ENCODE measurements around the gene DNAAF8. TPM values are rescaled to one million over a fixed set of nuclear protein-coding genes. Genes with fewer than 3 reads are reported as not detected.

The DNAAF8 gene
- polyA plus RNA-seq, 1 of the 3 experiments (the other 2 are of a cell fraction), result 3.1 TPM

DNA sequence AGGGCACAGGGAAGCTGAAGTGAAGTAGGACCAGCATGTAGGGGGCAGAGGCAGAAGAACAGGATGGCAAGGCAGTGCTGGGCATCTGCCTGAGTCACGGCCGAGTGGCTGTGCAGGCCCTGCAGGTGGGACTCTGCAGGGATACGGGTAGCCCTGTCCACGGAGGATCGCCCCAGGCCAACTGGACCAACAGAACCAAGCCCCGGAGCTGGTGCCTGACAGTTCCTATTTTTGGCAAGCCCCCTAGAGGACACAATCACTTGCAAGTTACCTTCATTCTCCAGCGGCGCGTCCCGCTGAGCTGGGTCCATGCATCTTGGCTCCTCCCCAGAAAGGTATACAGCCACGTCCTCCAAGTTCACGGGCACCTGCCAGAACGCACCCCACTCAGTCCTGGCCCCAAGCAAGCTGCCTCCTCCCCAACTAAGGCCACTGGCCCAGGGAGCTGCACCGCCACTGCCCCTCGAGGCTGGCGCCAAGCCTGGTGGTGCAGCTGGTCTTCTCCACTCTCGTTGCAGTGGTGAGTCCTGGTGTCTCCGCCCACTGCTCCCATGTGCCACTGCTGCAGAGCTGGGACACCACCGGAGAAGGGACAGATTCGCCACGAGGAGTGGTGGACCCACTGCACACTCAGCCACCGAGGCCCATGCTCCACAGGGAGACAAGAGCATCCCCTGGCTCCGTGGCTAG, 26.0 kb downstream of the DNAAF8 start:
- Histone ChIP-seq H3K79me2 (ENCODE audit: insufficient read depth) (peaks cover 24% of the 10 kb centered on the region), H3K27me3 (ENCODE audit: insufficient read depth) (no peaks in the 10 kb centered on the region), H3K4me1 (ENCODE audit: control insufficient read depth in 1 of 2, insufficient read depth in 2 of 2, low read depth in 1 of 2, low read length in 1 of 2) (peaks cover 0 to under 1% of the 10 kb centered on the region in 2 experiments; a peak in 1 of 4 replicates), H2AFZ (ENCODE audit: low read depth) (no peak overlapping the region), H3K9me2 (no peaks in the 10 kb centered on the region), H3K4me3 (ENCODE audit: low read depth in 2 of 2, low read length in 1 of 2) (no peak overlapping the region), H3K4me2 (no peak overlapping the region), H3F3A (replicated peaks; ENCODE audit: insufficient read depth) (peaks cover 3% of the 10 kb centered on the region), H4K20me1 (ENCODE audit: insufficient read depth) (no peaks in the 10 kb centered on the region), H3K36me3 (replicated peaks in 1 of 2; ENCODE audit: control insufficient read depth in 1 of 2, insufficient read depth in 2 of 2, low read length in 1 of 2) (peaks cover 32 to 50% of the 10 kb centered on the region in 2 experiments), H3K27ac (ENCODE audit: low read depth in 2 of 2, low read length in 1 of 2) (no peak overlapping the region), H3K9ac (no peak overlapping the region), H3K9me3 (0 out of 2 replicates have a peak, but pooled peaks cover under 1% of the 10 kb centered on the region)
- TF ChIP-seq JUND (IDR thresholded peaks at IDR 0.05) (no peak), NFIC (IDR thresholded peaks at IDR 0.05; ENCODE audit: borderline replicate concordance) (no peak)
- TF ChIP-seq, protein P1, sequence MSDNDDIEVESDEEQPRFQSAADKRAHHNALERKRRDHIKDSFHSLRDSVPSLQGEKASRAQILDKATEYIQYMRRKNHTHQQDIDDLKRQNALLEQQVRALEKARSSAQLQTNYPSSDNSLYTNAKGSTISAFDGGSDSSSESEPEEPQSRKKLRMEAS (IDR thresholded peaks at IDR 0.05; ENCODE audit: low read depth), result no peak
- ChIA-PET POLR2A (interaction anchor here (0.8 kb wide), 1 partner anchor 8 kb away, joined by 3 read pairs; no protein-coding TSS in a partner anchor), CTCF (interaction anchor here (1.4 kb wide), 1 partner anchor 9 kb away, joined by 3 read pairs; no protein-coding TSS in a partner anchor)
- 91% methylated on average over 7 of the region's 23 CpGs for WGBS (ENCODE audit: low lambda C conversion rate)
- DNase-seq, result no peak

DNA sequence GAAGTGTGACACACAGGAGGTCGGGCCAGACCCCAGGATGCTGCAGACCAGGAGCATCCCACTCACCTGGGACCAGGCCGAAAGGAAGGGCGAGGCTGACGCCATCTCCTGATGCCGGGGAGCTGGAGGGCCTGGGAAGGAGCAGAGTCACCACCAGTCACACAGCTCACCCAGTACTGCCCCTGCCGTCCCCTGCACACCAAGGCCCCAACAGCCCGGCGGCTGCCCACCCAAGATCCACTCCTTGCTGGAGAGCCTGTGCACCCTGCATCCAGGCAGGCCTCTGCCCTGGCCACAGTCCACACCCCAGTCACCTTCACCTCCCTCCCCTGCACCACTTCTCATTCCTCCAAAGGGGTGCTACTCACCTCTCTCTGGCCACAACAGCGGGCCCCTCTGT, 27.9 kb downstream of the DNAAF8 start:
- TF ChIP-seq TAF1 (IDR thresholded peaks at IDR 0.05; ENCODE audit: borderline replicate concordance, low read depth, low read length), result no peak
- TF ChIP-seq TCF12 (IDR thresholded peaks at IDR 0.05), result no peak
- TF ChIP-seq, protein P2, sequence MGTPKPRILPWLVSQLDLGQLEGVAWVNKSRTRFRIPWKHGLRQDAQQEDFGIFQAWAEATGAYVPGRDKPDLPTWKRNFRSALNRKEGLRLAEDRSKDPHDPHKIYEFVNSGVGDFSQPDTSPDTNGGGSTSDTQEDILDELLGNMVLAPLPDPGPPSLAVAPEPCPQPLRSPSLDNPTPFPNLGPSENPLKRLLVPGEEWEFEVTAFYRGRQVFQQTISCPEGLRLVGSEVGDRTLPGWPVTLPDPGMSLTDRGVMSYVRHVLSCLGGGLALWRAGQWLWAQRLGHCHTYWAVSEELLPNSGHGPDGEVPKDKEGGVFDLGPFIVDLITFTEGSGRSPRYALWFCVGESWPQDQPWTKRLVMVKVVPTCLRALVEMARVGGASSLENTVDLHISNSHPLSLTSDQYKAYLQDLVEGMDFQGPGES (IDR thresholded peaks at IDR 0.05; ENCODE audit: low read depth, low read length), result no peak
- TF ChIP-seq FOXJ3 (CRISPR knock-in tag; IDR thresholded peaks at IDR 0.05), result no peak
- no peak for TF ChIP-seq EZH2phosphoT487 (IDR thresholded peaks at IDR 0.05; ENCODE audit: borderline replicate concordance, low read depth)
- TF ChIP-seq JUND (IDR thresholded peaks at IDR 0.05), result no peak
- no peak for TF ChIP-seq GABPA (IDR thresholded peaks at IDR 0.05; ENCODE audit: low read depth)
- Histone ChIP-seq H3K4me1 (ENCODE audit: control insufficient read depth in 1 of 2, insufficient read depth in 2 of 2, low read depth in 1 of 2, low read length in 1 of 2) (peaks cover 5 to 9% of the 10 kb centered on the region in 2 experiments; a peak in 2 of 4 replicates), H3K27me3 (ENCODE audit: insufficient read depth) (no peaks in the 10 kb centered on the region), H3K79me2 (ENCODE audit: insufficient read depth) (peaks cover 40% of the 10 kb centered on the region), H3K4me3 (ENCODE audit: low read depth in 2 of 2, low read length in 1 of 2) (no peak overlapping the region), H2AFZ (ENCODE audit: low read depth) (no peak overlapping the region), H4K20me1 (ENCODE audit: insufficient read depth) (no peaks in the 10 kb centered on the region), H3K9me2 (no peaks in the 10 kb centered on the region), H3F3A (replicated peaks; ENCODE audit: insufficient read depth) (peaks cover under 1% of the 10 kb centered on the region), H3K27ac (ENCODE audit: low read depth in 2 of 2, low read length in 1 of 2) (no peak overlapping the region), H3K36me3 (replicated peaks in 1 of 2; ENCODE audit: control insufficient read depth in 1 of 2, insufficient read depth in 2 of 2, low read length in 1 of 2) (peaks cover 15 to 45% of the 10 kb centered on the region in 2 experiments), H3K4me2 (no peak overlapping the region), H3K9ac (no peak overlapping the region), H3K9me3 (no peaks in the 10 kb centered on the region)
- WGBS (ENCODE audit: low lambda C conversion rate), result 91% methylated on average over 7 of the region's 9 CpGs
- POLR2A ChIA-PET, result no interaction called here
- CTCF ChIA-PET, result interaction anchor here (1.3 kb wide), 1 partner anchor 15 kb away, joined by 3 read pairs; no protein-coding TSS in a partner anchor
- no peak for DNase-seq

DNA sequence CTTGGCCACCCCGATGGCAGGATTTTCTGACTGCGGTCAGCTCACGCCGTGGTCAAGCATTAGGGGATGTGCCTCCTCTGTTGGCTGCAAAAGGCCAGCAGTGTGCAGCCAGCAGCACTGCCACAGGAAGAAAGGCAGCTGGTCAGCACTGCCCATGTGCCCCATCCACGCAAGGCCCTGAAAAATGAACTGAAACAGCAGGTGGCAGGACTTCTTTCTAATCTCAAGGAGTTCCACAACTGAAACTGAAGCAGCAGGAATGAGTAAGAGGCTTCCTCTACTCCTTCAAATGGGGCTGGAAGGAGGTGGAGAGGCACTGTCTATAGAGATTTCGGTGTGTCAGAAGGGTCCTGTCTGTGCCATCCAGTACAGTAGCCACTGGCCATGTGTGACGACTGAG, 29.5 kb downstream of the DNAAF8 start:
- H3K9me3 ChIP-seq, result no peaks in the 10 kb centered on the region
- no peak for DNase-seq
- no peak overlapping the region for H2AFZ ChIP-seq (ENCODE audit: low read depth)
- no peaks in the 10 kb centered on the region for H3K27me3 ChIP-seq (ENCODE audit: insufficient read depth)
- peaks cover 3% of the 10 kb centered on the region for H3F3A ChIP-seq (replicated peaks; ENCODE audit: insufficient read depth)
- H3K79me2 ChIP-seq (ENCODE audit: insufficient read depth), result peaks cover 40% of the 10 kb centered on the region
- ChIA-PET CTCF (no interaction called here), POLR2A (no interaction called here)
- H3K4me1 ChIP-seq (ENCODE audit: control insufficient read depth in 1 of 2, insufficient read depth in 2 of 2, low read depth in 1 of 2, low read length in 1 of 2), result peaks cover 5 to 13% of the 10 kb centered on the region in 2 experiments; a peak in 2 of 4 replicates
- no peaks in the 10 kb centered on the region for H4K20me1 ChIP-seq (ENCODE audit: insufficient read depth)
- no peak overlapping the region for H3K4me2 ChIP-seq
- no peak overlapping the region for H3K9ac ChIP-seq
- WGBS (ENCODE audit: low lambda C conversion rate), result 94% methylated on average over 7 of the region's 7 CpGs
- H3K27ac ChIP-seq (ENCODE audit: low read depth in 2 of 2, low read length in 1 of 2), result no peak overlapping the region
- H3K4me3 ChIP-seq (ENCODE audit: low read depth in 2 of 2, low read length in 1 of 2), result no peak overlapping the region
- H3K36me3 ChIP-seq (replicated peaks in 1 of 2; ENCODE audit: control insufficient read depth in 1 of 2, insufficient read depth in 2 of 2, low read length in 1 of 2), result peaks cover 5 to 37% of the 10 kb centered on the region in 2 experiments
- H3K9me2 ChIP-seq, result no peaks in the 10 kb centered on the region
- no peak for TF ChIP-seq TEAD4 (IDR thresholded peaks at IDR 0.05; ENCODE audit: borderline replicate concordance, insufficient read depth)
- TF ChIP-seq SIN3A (IDR thresholded peaks at IDR 0.05; ENCODE audit: borderline replicate concordance, low read depth, low read length), result no peak
- TF ChIP-seq, protein P3, sequence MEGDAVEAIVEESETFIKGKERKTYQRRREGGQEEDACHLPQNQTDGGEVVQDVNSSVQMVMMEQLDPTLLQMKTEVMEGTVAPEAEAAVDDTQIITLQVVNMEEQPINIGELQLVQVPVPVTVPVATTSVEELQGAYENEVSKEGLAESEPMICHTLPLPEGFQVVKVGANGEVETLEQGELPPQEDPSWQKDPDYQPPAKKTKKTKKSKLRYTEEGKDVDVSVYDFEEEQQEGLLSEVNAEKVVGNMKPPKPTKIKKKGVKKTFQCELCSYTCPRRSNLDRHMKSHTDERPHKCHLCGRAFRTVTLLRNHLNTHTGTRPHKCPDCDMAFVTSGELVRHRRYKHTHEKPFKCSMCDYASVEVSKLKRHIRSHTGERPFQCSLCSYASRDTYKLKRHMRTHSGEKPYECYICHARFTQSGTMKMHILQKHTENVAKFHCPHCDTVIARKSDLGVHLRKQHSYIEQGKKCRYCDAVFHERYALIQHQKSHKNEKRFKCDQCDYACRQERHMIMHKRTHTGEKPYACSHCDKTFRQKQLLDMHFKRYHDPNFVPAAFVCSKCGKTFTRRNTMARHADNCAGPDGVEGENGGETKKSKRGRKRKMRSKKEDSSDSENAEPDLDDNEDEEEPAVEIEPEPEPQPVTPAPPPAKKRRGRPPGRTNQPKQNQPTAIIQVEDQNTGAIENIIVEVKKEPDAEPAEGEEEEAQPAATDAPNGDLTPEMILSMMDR (IDR thresholded peaks at IDR 0.05), result no peak
- TF ChIP-seq, protein P4, sequence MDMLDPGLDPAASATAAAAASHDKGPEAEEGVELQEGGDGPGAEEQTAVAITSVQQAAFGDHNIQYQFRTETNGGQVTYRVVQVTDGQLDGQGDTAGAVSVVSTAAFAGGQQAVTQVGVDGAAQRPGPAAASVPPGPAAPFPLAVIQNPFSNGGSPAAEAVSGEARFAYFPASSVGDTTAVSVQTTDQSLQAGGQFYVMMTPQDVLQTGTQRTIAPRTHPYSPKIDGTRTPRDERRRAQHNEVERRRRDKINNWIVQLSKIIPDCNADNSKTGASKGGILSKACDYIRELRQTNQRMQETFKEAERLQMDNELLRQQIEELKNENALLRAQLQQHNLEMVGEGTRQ (IDR thresholded peaks at IDR 0.05; ENCODE audit: borderline replicate concordance, low read depth, low read length), result no peak
- no peak for TF ChIP-seq POLR2AphosphoS5 (IDR thresholded peaks at IDR 0.05; ENCODE audit: low read depth, low read length)
- no peak for TF ChIP-seq MXI1 (IDR thresholded peaks at IDR 0.05; ENCODE audit: low read depth, low read length)
- TF ChIP-seq EP300 (IDR thresholded peaks at IDR 0.05; ENCODE audit: borderline replicate concordance in 1 of 2, low read depth in 1 of 2, low read length in 1 of 2), result no peak
- TF ChIP-seq ELF1 (IDR thresholded peaks at IDR 0.05), result no peak

All from SK-N-SH (cell line).